MM.1S (cell line): Measurements from ENCODE around the gene SLC22A17.

ENCODE experiments used
- DNase-seq: peaks from one replicate; pipeline ENCODE4 v3.0.0-alpha.2; 2015
- H2AFZ ChIP-seq: fragments of 300-600 bp; sonication (generic); 2 replicates; pipeline ENCODE4 v1.6.0; 2016; ENCODE audit warnings: antibody characterized with exemption, low read length
- H3F3A ChIP-seq: fragments of 300-600 bp; sonication (generic); 2 replicates; pipeline ENCODE4 v1.6.1; 2016; ENCODE audit warnings: mild to moderate bottlenecking, antibody characterized with exemption, low read length, moderate library complexity, mixed read lengths; ENCODE audit not compliant: insufficient read depth
- H3K27ac ChIP-seq: fragments of 300-600 bp; sonication (generic); 2 replicates; pipeline ENCODE4 v1.5.1; 2016; ENCODE audit warnings: mild to moderate bottlenecking, low read length
- H3K27me3 ChIP-seq: fragments of 300-600 bp; sonication (generic); replicated peaks from 2 replicates; pipeline ENCODE4 v1.6.0; 2016; ENCODE audit warnings: low read length; ENCODE audit not compliant: insufficient read depth
- H3K36me3 ChIP-seq: fragments of 300-600 bp; sonication (generic); replicated peaks from 2 replicates; pipeline ENCODE4 v1.6.1; 2016; ENCODE audit warnings: mild to moderate bottlenecking, low read length, mixed read lengths; ENCODE audit not compliant: insufficient read depth
- H3K4me1 ChIP-seq: fragments of 300-600 bp; sonication (generic); 2 replicates; pipeline ENCODE4 v1.6.1; 2016; ENCODE audit warnings: low read length, mixed read lengths
- H3K4me2 ChIP-seq: fragments of 300-600 bp; sonication (generic); 2 replicates; pipeline ENCODE4 v1.6.0; 2016; ENCODE audit warnings: low read depth, low read length
- H3K4me3 ChIP-seq: fragments of 300-600 bp; sonication (generic); 2 replicates; pipeline ENCODE4 v1.5.1; 2016; ENCODE audit warnings: low read length, mixed read lengths
- H3K79me2 ChIP-seq: fragments of 300-600 bp; sonication (generic); 2 replicates; pipeline ENCODE4 v1.6.1; 2016; ENCODE audit warnings: mixed run types, low read length, mixed read lengths
- H3K9ac ChIP-seq: fragments of 300-600 bp; sonication (generic); 2 replicates; pipeline ENCODE4 v1.6.1; 2016; ENCODE audit warnings: low read length, mixed read lengths
- H3K9me2 ChIP-seq: fragments of 300-600 bp; sonication (generic); replicated peaks from 2 replicates; pipeline ENCODE4 v1.6.1; 2016; ENCODE audit warnings: mild to moderate bottlenecking, low read length, mixed read lengths; ENCODE audit not compliant: insufficient read depth
- H3K9me3 ChIP-seq: fragments of 300-600 bp; sonication (generic); replicated peaks from 2 replicates; pipeline ENCODE4 v1.6.1; 2016; ENCODE audit warnings: mild to moderate bottlenecking, low read length, mixed read lengths; ENCODE audit not compliant: insufficient read depth
- H4K20me1 ChIP-seq: fragments of 300-600 bp; sonication (generic); 2 replicates; pipeline ENCODE4 v1.6.1; 2016; ENCODE audit warnings: mild to moderate bottlenecking, low read length, moderate library complexity, mixed read lengths; ENCODE audit not compliant: insufficient read depth
- CTCF ChIP-seq: fragments of 300-600 bp; sonication (generic); IDR thresholded peaks from 2 replicates; pipeline ENCODE4 v1.5.1; 2016; ENCODE audit warnings: antibody characterized with exemption, low read length, mixed read lengths
- EZH2 ChIP-seq: fragments of 300-600 bp; sonication (generic); optimal IDR thresholded peaks from 2 replicates; pipeline ENCODE3; 2017; ENCODE audit warnings: low read depth, mild to moderate bottlenecking, antibody characterized with exemption, low read length, mixed read lengths
- EZH2phosphoT487 ChIP-seq: fragments of 300-600 bp; sonication (generic); IDR thresholded peaks from 2 replicates; pipeline ENCODE4 v1.6.1; 2018; ENCODE audit warnings: antibody characterized with exemption, low read length

Gene SLC22A17

GRCh38 chr14:23344481-23344880 lies 8.2 kb downstream of the SLC22A17 start:
- Histone ChIP-seq H3K36me3 (no peaks in the 10 kb centered on the region), H2AFZ (no peak overlapping the region), H4K20me1 (no peaks in the 10 kb centered on the region), H3K9me3 (no peaks in the 10 kb centered on the region), H3K9ac (no peak overlapping the region), H3F3A (no peaks in the 10 kb centered on the region), H3K9me2 (no peaks in the 10 kb centered on the region), H3K4me2 (no peak overlapping the region), H3K27me3 (no peaks in the 10 kb centered on the region), H3K79me2 (no peaks in the 10 kb centered on the region), H3K27ac (no peak overlapping the region), H3K4me3 (no peak overlapping the region), H3K4me1 (no peaks in the 10 kb centered on the region)
- DNase-seq: no peak
- TF ChIP-seq CTCF: no peak
- no peak for TF ChIP-seq EZH2phosphoT487
- no peak for TF ChIP-seq EZH2

GRCh38 chr14:23339506-23340268 lies 13.0 kb downstream of the SLC22A17 start:
- H3K9me2 ChIP-seq: no peaks in the 10 kb centered on the region
- H3K27ac ChIP-seq: no peak overlapping the region
- no peak overlapping the region for H3K9ac ChIP-seq
- H2AFZ ChIP-seq: no peak overlapping the region
- no peak overlapping the region for H3K4me3 ChIP-seq
- no peaks in the 10 kb centered on the region for H3F3A ChIP-seq
- no peaks in the 10 kb centered on the region for H3K27me3 ChIP-seq
- H3K36me3 ChIP-seq: no peaks in the 10 kb centered on the region
- no peaks in the 10 kb centered on the region for H3K79me2 ChIP-seq
- no peaks in the 10 kb centered on the region for H3K4me1 ChIP-seq
- H3K4me2 ChIP-seq: no peak overlapping the region
- no peak for TF ChIP-seq EZH2
- no peak for TF ChIP-seq EZH2phosphoT487
- no peak for DNase-seq
- H3K9me3 ChIP-seq: no peaks in the 10 kb centered on the region
- H4K20me1 ChIP-seq: no peaks in the 10 kb centered on the region

- Histone ChIP-seq H4K20me1 (no peaks in the 10 kb centered on the region), H3K4me3 (no peak overlapping the region), H3F3A (no peaks in the 10 kb centered on the region), H3K4me1 (no peaks in the 10 kb centered on the region), H3K79me2 (no peaks in the 10 kb centered on the region), H3K9me3 (no peaks in the 10 kb centered on the region), H3K9me2 (no peaks in the 10 kb centered on the region), H3K9ac (no peak overlapping the region), H3K36me3 (no peaks in the 10 kb centered on the region), H2AFZ (no peak overlapping the region), H3K27ac (no peak overlapping the region), H3K4me2 (no peak overlapping the region), H3K27me3 (no peaks in the 10 kb centered on the region)
- no peak for DNase-seq
- TF ChIP-seq CTCF (no peak), EZH2phosphoT487 (no peak), EZH2 (no peak)
These were observed 17.1 kb downstream of the SLC22A17 start for GRCh38 chr14:23335623-23336022.
